ENCODE data around the gene EIF3C. TPM values are rescaled to one million over a fixed set of nuclear protein-coding genes. Genes with fewer than 3 reads are reported as not detected.
A peak's percentile ranks its signal among the peaks of the same experiment; 100 is the strongest.
"Not testable (repeated sequence)": the region's sequence is repeated elsewhere in the genome, so short reads cannot be mapped to it uniquely, and the experiment has no call there.

Gene EIF3C
- total RNA-seq, 2 experiments from 2014 or later: 825 to 930 TPM

DNA sequence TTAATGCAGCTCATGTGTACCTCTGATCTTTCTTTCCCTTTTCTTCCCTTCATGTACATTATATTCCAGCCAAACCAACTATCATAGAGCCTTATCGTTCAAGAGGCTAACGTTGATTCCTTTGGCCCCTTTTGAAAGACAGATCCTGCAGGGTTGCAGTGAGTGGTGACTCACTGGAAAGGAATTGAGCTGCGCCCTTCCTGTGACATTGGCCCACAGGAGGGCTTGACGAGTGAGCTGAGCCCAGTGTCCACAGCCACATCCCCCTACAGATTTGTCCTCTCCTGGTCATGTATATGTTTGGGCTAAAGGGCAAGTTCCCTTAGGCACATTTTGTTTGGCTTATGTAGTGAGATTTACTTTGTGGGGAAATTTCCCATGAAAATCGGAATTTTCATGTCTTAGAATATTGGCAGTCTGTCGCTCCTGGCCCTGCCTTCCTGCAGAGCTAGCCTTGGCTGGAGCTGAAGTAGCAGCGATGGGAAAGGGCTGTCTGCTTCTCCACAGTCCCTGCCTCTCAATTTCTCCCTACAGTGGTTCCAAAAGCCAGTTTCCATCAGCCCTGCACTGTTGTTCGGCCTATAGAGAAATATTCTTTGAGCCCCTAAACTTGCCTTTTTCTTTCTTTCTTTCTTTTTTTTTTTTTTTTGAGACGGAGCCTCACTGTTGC is 21.3 kb downstream of the EIF3C start:
- not testable (repeated sequence) for H3K27me3 Mint-ChIP-seq, DNase-seq

DNA sequence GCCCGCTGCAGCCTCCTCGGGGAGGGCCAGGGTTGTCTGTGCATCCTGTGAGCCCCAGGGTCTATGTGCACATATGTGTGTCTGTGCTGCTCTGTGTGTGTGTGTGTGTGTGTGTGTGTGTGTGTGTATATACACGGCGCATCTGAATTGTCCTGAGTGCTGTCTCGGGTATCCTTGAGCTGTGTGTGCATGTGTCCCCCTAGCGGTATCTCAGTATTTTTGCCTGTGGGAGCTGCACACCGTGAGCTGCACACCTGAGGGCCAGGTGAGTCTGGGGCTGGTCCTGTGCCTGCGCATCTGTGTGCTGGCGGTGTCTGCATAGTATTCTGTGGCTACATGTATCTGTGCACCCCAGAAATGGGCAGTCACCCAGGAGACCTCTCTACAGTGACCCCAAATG is 28.5 kb downstream of the EIF3C start:
- not testable (repeated sequence) for DNase-seq, H3K4me3 Mint-ChIP-seq, H3K27ac Mint-ChIP-seq, H3K9me3 Mint-ChIP-seq, H3K4me1 Mint-ChIP-seq, H3K27me3 Mint-ChIP-seq, H3K36me3 Mint-ChIP-seq

More for the DNA sequence above, 21.3 kb downstream of the EIF3C start:
- not testable (repeated sequence) for H3K36me3 Mint-ChIP-seq, H3K4me3 Mint-ChIP-seq, H3K4me1 Mint-ChIP-seq, H3K9me3 Mint-ChIP-seq, H3K27ac Mint-ChIP-seq

DNA sequence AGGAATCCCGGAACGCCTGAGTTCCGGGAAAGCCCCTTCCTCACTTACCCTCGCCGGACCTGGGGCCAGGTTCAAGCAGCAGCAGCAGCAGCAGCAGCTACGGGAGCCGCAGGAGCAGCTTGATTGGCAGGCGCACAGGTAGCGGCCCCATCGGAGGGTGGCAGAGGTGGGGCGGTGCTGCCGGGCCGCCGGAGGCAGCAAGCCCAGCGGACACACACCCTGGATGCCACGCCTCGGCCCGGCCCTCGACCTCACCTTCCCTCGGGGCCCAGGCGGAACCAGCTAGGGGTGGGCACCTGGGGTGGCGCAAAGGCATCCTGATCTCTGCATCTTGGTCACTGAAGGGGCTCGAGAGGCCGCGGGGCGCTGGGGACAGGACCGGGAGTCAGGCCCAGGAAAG is 29.4 kb downstream of the EIF3C start:
- not testable (repeated sequence) for DNase-seq, H3K27me3 Mint-ChIP-seq, H3K27ac Mint-ChIP-seq, H3K9me3 Mint-ChIP-seq, H3K4me1 Mint-ChIP-seq, H3K36me3 Mint-ChIP-seq, H3K4me3 Mint-ChIP-seq

DNA sequence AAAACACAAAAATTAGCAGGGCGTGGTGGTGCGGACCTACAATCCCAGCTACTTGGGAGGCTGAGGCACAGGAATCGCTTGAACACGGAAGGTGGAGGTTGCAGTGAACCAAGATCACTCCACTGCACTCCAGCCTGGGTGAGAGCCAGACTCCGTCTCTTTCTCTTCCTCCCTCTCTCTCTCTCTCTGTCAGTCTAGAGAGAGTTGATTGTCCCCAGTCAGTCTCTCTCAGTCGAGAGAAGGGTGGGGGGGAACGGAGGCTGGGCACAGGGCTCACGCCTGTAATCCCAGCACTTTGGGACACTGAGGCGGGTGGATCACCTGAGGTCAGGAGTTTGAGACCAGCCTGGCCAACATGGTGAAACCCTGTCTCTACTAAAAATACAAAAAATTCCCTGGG is 30.0 kb downstream of the EIF3C start:
- H3K4me3 Mint-ChIP-seq, H3K27me3 Mint-ChIP-seq, H3K27ac Mint-ChIP-seq, H3K9me3 Mint-ChIP-seq, H3K4me1 Mint-ChIP-seq, DNase-seq, H3K36me3 Mint-ChIP-seq: not testable (repeated sequence)

DNA sequence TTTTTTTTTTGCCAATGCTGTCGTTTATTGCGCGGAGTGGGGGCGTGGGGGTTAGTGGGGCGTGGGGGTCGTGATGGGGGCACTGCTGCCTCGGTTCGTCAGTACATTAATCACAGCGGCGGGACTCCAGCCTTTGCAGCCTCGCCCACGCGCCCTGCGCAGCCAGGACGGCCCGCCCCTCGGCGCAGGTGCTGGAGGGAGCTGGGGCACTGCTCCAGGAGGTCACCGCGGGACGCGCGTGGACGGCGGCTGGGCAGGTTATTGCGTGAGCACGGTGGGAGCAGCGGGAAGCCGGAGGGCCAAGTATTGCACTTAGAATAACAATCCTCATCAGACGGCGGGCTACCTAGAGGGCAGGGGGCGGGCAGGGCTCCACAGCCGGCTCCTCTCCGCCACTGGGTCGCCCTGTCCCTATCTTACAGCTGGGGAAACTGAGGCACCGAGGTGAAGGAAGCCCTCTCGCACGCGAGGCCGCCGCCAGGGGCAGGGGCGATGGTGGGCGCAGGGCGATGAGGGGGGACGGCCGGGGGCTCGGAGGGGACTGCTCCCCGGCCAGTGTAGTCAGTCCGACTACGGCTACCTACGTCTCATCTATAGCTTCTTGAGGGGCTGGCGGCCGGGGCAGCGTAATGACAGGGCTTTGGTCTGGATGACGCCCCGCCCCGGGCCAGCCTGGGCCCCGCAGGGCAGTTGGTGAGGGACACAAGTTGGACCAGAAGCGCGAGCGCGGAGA is 35.5 kb downstream of the EIF3C start:
- H3K36me3 Mint-ChIP-seq, H3K27me3 Mint-ChIP-seq, H3K9me3 Mint-ChIP-seq, H3K4me1 Mint-ChIP-seq, H3K4me3 Mint-ChIP-seq, DNase-seq, H3K27ac Mint-ChIP-seq: not testable (repeated sequence)

DNA sequence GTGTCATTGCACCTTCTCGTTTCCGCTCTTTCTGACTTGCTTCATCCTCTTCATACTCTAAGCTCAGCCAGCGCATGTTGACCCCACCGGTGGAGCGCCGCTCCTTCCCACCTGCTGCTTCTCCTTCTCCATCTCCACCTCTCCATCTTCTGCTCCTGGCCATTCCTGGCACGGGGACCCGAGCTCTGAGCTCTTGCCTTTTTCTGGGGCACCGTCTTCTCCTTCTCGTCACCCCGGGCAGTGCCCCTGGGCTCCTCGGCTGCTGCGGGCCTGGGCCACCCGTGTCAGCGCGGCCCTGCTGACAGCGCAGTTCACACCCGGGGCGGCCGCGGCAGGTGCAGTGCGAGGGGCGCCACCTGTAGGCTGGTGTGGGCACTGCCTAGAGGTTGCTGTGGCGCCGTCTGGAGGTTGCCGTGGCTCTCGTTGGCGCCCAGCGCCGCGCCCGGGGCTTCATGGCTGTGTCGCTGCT is 38.8 kb downstream of the EIF3C start:
- not testable (repeated sequence) for H3K36me3 Mint-ChIP-seq, H3K9me3 Mint-ChIP-seq, H3K27me3 Mint-ChIP-seq, H3K27ac Mint-ChIP-seq, H3K4me1 Mint-ChIP-seq
- H3K4me3 Mint-ChIP-seq: peak overlapping the region; percentile 37
- DNase-seq: peak; percentile 53

DNA sequence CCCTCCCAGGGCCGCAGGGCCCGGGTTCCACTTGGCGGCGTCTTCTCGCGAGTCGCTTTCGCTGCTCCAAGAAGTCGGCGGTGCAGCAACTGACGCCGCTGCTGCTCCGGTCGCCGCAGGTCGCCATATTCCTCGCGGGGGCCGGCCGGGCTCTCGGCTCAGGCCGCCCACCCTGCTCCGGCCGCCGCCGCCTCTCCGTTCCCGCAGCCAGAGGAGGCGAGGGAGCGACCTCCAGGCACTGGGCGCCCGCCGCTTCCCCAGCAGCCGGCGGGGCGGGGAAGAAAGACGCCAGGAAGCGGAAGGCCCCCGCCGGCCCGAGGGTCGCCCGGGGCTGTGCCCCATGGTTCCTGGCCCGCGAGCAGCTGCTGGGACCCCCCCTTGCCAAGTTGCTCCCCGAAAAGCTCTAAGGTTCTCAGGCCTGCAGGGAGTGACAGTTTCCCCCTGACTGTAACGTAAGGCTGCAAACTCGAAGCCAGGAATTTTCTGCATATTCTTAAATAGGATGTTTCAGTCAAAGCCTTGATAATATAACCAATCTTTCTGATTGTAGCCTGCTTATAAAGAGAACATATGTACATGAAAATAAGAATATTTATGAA is 39.3 kb downstream of the EIF3C start:
- not testable (repeated sequence) for H3K4me1 Mint-ChIP-seq

DNA sequence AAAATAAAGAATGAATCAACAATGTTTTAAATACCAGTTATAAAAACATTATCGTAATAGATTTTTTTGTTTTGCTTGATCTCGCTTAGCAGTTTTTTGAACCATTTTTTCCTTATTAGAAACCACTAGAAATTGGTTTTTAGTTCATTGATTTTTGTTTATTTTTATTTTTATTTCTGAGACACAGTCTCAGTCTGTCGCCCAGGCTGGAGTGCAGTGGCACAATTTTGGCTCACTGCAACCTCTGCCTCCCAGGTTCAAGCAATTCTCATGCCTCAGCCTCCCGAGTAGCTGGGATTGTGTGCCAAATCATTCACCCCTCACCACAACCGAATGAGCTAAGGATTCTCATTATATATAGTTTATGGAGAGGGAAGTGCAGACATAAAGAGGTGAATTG is 40.2 kb downstream of the EIF3C start, which contains the start of gene NPIPB9:
NPIPB9 (plus strand) TSS at position 301 of the 400 bp plus-strand sequence.
- H3K36me3 Mint-ChIP-seq, H3K9me3 Mint-ChIP-seq: not testable (repeated sequence)

More for the DNA sequence above, 39.3 kb downstream of the EIF3C start:
- H3K9me3 Mint-ChIP-seq, H3K27ac Mint-ChIP-seq, H3K27me3 Mint-ChIP-seq, H3K36me3 Mint-ChIP-seq, H3K4me3 Mint-ChIP-seq, DNase-seq: not testable (repeated sequence)

DNA sequence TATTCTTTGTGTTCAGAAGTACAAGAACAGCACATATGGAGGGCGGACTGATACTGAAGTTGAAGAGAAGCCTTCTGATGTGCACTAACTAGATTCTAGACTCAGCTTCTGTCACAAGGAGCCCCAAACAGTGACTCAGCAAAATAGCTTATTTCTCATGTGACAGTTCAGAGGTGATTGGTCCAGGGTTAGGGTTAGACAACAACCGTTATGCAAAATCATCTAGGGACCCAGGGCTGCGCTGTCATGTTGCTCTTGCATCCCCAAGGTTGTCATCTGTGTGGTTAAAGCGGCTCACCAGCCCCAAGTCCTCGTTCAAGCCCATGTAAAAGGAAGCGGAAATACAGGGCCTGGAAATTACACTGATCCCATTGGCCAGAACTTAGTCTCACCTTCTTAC is 70.4 kb downstream of the EIF3C start:
- not testable (repeated sequence) for H3K27me3 Mint-ChIP-seq, H3K36me3 Mint-ChIP-seq, DNase-seq, H3K27ac Mint-ChIP-seq, H3K4me3 Mint-ChIP-seq, H3K9me3 Mint-ChIP-seq, H3K4me1 Mint-ChIP-seq

More for the DNA sequence above, 40.2 kb downstream of the EIF3C start, which contains the start of gene NPIPB9:
- H3K27ac Mint-ChIP-seq, H3K4me3 Mint-ChIP-seq, DNase-seq, H3K27me3 Mint-ChIP-seq, H3K4me1 Mint-ChIP-seq: not testable (repeated sequence)

DNA sequence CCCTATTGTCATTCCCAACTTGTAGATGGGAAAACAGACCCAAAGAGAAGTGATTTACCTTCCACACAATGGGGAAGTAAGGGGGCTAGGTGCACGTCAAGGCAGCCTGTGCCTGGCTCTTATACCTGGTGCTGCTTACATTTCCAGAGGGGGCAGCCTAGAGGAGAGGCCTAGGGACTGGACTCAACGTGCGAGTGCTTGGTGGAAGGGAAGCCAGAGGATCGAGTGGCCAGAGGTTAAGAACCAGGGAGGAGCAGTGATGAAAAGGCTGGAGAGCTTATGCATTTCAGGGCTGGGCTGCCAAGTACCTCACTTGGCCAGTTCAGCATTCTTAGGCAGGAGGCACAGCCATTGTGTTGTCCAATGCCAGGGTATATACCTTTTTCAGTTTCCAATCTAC is 71.1 kb downstream of the EIF3C start:
- not testable (repeated sequence) for H3K4me1 Mint-ChIP-seq

More for the DNA sequence above, 71.1 kb downstream of the EIF3C start:
- not testable (repeated sequence) for H3K27ac Mint-ChIP-seq, H3K36me3 Mint-ChIP-seq, DNase-seq, H3K9me3 Mint-ChIP-seq, H3K4me3 Mint-ChIP-seq, H3K27me3 Mint-ChIP-seq

Other genes starting within 250 kb of the EIF3C start
- not detected for gene NPIPB7, start 239.1 kb upstream of the EIF3C start, total RNA-seq
- gene CLN3, start 219.4 kb upstream of the EIF3C start, total RNA-seq: 10 to 100 TPM; 28.7 to 29.7 TPM
- 1 to 10 TPM; 5.4 to 5.5 TPM for gene APOBR, start 216.8 kb upstream of the EIF3C start, total RNA-seq
- gene IL27, start 204.6 kb upstream of the EIF3C start, total RNA-seq: not detected
- not detected for gene NUPR1, start 172.5 kb upstream of the EIF3C start, total RNA-seq
- 10 to 100 TPM; 27.7 to 30.0 TPM for gene SGF29, start 157.5 kb upstream of the EIF3C start, total RNA-seq
- gene SULT1A2, start 114.4 kb upstream of the EIF3C start, total RNA-seq: under 1 TPM; 0.24 to 0.68 TPM
- 10 to 100 TPM; 11.6 to 13.3 TPM for gene SULT1A1, start 101.4 kb upstream of the EIF3C start, total RNA-seq
- gene NPIPB8, start 73.4 kb upstream of the EIF3C start, total RNA-seq: under 1 TPM in 1 of 2 experiments, not detected in 1; 0.39 TPM
- gene NPIPB9, start 40.3 kb downstream of the EIF3C start, total RNA-seq: 1 to 10 TPM; 1.6 to 1.8 TPM
- 100 to 1,000 TPM; 296 to 308 TPM for gene ATXN2L, start 111.5 kb downstream of the EIF3C start, total RNA-seq
- gene TUFM, start 134.9 kb downstream of the EIF3C start, total RNA-seq: 100 to 1,000 TPM; 360 to 382 TPM
- 10 to 100 TPM; 33.8 to 34.7 TPM for gene SH2B1, start 152.4 kb downstream of the EIF3C start, total RNA-seq
- 1 to 10 TPM; 2.0 to 2.8 TPM for gene ATP2A1, start 167.0 kb downstream of the EIF3C start, total RNA-seq
- 10 to 100 TPM; 11.4 to 12.5 TPM for gene RABEP2, start 213.8 kb downstream of the EIF3C start, total RNA-seq
- gene CD19, start 220.5 kb downstream of the EIF3C start, total RNA-seq: 1 to 10 TPM; 2.1 to 2.6 TPM
- 10 to 100 TPM; 65.6 to 74.4 TPM for gene NFATC2IP, start 239.5 kb downstream of the EIF3C start, total RNA-seq

All from activated naive CD8-positive, alpha-beta T cell treated with anti-CD3 and anti-CD28 coated beads for 36 hours (primary cell).